Measurements from ENCODE around the gene GCNT3. TPM values are rescaled to one million over a fixed set of nuclear protein-coding genes. Genes with fewer than 3 reads are reported as not detected.
"Not testable (repeated sequence)": the region's sequence is repeated elsewhere in the genome, so short reads cannot be mapped to it uniquely, and the experiment has no call there.

Gene GCNT3
- total RNA-seq, 1 donor from 2014 or later, result 4.6 TPM

- H3K27me3 Mint-ChIP-seq, result no peaks in the 10 kb centered on the region
- TF ChIP-seq, protein P1, sequence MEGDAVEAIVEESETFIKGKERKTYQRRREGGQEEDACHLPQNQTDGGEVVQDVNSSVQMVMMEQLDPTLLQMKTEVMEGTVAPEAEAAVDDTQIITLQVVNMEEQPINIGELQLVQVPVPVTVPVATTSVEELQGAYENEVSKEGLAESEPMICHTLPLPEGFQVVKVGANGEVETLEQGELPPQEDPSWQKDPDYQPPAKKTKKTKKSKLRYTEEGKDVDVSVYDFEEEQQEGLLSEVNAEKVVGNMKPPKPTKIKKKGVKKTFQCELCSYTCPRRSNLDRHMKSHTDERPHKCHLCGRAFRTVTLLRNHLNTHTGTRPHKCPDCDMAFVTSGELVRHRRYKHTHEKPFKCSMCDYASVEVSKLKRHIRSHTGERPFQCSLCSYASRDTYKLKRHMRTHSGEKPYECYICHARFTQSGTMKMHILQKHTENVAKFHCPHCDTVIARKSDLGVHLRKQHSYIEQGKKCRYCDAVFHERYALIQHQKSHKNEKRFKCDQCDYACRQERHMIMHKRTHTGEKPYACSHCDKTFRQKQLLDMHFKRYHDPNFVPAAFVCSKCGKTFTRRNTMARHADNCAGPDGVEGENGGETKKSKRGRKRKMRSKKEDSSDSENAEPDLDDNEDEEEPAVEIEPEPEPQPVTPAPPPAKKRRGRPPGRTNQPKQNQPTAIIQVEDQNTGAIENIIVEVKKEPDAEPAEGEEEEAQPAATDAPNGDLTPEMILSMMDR (IDR thresholded peaks at IDR 0.05; ENCODE audit: unreplicated experiment), result peak; percentile 17
- H3K4me3 Mint-ChIP-seq (ENCODE audit: low read depth), result no peak overlapping the region
- no peak overlapping the region for H3K27ac Mint-ChIP-seq
- peaks cover 13% of the 10 kb centered on the region for H3K36me3 Mint-ChIP-seq (ENCODE audit: insufficient read depth)
- no peaks in the 10 kb centered on the region for H3K9me3 Mint-ChIP-seq (ENCODE audit: low read depth)
- H3K4me1 Mint-ChIP-seq (ENCODE audit: low read depth), result peaks cover 1% of the 10 kb centered on the region
- no peak for DNase-seq (ENCODE audit: low spot score, unreplicated experiment)
Observed at GRCh38 chr15:59642351-59642750, 30.8 kb downstream of the GCNT3 start.

DNA sequence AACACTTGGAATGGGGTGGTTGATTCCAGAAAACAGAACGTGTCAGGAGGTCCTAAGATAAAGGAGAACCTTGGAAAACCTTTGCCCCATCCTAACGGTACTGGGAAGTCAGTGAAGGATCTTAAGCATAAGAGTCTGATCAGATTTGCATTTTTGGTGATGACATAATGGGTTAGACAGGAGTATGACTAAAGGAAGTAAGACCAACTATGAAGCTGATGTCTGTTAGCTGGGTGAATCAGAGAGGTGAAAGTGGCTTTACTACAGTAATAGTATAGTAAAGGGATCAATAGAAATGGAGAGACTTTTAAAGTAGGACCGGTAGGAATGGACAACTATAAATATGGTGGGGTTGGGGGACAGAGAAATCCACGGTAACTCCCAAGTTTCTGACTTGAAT is 33.2 kb downstream of the GCNT3 start:
- H3K27ac Mint-ChIP-seq, result no peak overlapping the region
- H3K9me3 Mint-ChIP-seq (ENCODE audit: low read depth), result no peaks in the 10 kb centered on the region

GRCh38 chr15:59645812-59646211 is 34.2 kb downstream of the GCNT3 start:
- peaks cover 19% of the 10 kb centered on the region for H3K36me3 Mint-ChIP-seq (ENCODE audit: insufficient read depth)

More for the DNA sequence above, 33.2 kb downstream of the GCNT3 start:
- Mint-ChIP-seq H3K4me3 (ENCODE audit: low read depth) (no peak overlapping the region), H3K36me3 (ENCODE audit: insufficient read depth) (peaks cover 14% of the 10 kb centered on the region), H3K4me1 (ENCODE audit: low read depth) (peaks cover 1% of the 10 kb centered on the region), H3K27me3 (no peaks in the 10 kb centered on the region)
- DNase-seq (ENCODE audit: low spot score, unreplicated experiment), result no peak
- TF ChIP-seq, protein P1 (IDR thresholded peaks at IDR 0.05; ENCODE audit: unreplicated experiment), result no peak

GRCh38 chr15:59646277-59646676 is 34.7 kb downstream of the GCNT3 start:
- H3K4me3 Mint-ChIP-seq (ENCODE audit: low read depth), result no peak overlapping the region
- H3K36me3 Mint-ChIP-seq (ENCODE audit: insufficient read depth), result peaks cover 20% of the 10 kb centered on the region
- H3K9me3 Mint-ChIP-seq (ENCODE audit: low read depth), result no peaks in the 10 kb centered on the region
- TF ChIP-seq, protein P1 (IDR thresholded peaks at IDR 0.05; ENCODE audit: unreplicated experiment), result no peak
- H3K27me3 Mint-ChIP-seq, result no peaks in the 10 kb centered on the region
- no peak for DNase-seq (ENCODE audit: low spot score, unreplicated experiment)
- H3K4me1 Mint-ChIP-seq (ENCODE audit: low read depth), result peaks cover 2% of the 10 kb centered on the region
- no peak overlapping the region for H3K27ac Mint-ChIP-seq

More at GRCh38 chr15:59645812-59646211, 34.2 kb downstream of the GCNT3 start:
- H3K9me3 Mint-ChIP-seq (ENCODE audit: low read depth); H3K4me3 Mint-ChIP-seq (ENCODE audit: low read depth); H3K27me3 Mint-ChIP-seq; H3K27ac Mint-ChIP-seq; H3K4me1 Mint-ChIP-seq (ENCODE audit: low read depth); DNase-seq (ENCODE audit: low spot score, unreplicated experiment): not testable (repeated sequence)

DNA sequence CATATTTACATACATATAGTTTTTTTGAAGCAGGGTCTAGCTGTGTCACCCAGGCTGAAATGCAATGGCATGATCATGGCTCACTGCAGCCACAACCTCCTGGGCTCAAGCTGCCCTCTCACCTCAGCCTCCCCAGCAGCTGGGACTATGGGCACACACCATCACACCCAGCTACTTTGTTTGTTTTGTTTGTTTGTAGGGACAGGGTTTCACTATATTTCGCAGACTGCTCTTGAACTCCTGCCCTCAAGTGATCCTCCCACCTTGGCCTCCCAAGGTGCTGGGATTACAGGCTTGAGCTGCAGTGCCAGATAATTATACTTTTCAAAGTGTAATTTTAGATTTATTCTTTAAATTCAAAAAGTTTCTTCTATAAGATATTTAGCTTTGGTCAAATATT is 35.5 kb downstream of the GCNT3 start:
- Mint-ChIP-seq H3K36me3 (ENCODE audit: insufficient read depth) (peaks cover 25% of the 10 kb centered on the region), H3K4me1 (ENCODE audit: low read depth) (peaks cover 2% of the 10 kb centered on the region), H3K4me3 (ENCODE audit: low read depth) (no peak overlapping the region), H3K9me3 (ENCODE audit: low read depth) (no peaks in the 10 kb centered on the region), H3K27me3 (no peaks in the 10 kb centered on the region), H3K27ac (no peak overlapping the region)
- no peak for DNase-seq (ENCODE audit: low spot score, unreplicated experiment)
- TF ChIP-seq, protein P1 (IDR thresholded peaks at IDR 0.05; ENCODE audit: unreplicated experiment), result no peak

DNA sequence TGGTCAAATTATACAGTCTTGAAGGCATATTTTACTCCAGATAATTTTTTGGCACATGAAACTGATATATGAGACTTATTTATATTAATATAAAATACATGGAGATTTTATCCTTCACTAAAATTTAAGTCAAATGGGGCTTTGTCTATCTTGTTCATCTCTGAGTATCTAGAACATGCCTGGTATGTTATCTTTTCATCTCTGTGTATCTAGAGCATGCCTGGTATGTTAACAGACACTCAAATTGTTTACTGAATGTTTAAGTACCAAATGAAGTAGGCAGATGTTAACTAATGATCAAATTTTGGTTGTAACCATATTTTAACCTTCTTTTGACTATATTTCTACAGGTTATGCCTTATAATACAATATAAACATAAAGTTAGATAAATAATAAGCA is 38.0 kb downstream of the GCNT3 start:
- peaks cover 30% of the 10 kb centered on the region for H3K36me3 Mint-ChIP-seq (ENCODE audit: insufficient read depth)
- no peak for DNase-seq (ENCODE audit: low spot score, unreplicated experiment)
- no peak overlapping the region for H3K27ac Mint-ChIP-seq
- TF ChIP-seq, protein P1 (IDR thresholded peaks at IDR 0.05; ENCODE audit: unreplicated experiment), result no peak
- H3K9me3 Mint-ChIP-seq (ENCODE audit: low read depth), result peaks cover 7% of the 10 kb centered on the region
- H3K27me3 Mint-ChIP-seq, result no peaks in the 10 kb centered on the region
- H3K4me3 Mint-ChIP-seq (ENCODE audit: low read depth), result no peak overlapping the region
- H3K4me1 Mint-ChIP-seq (ENCODE audit: low read depth), result peaks cover 2% of the 10 kb centered on the region
